Choroid plexus epithelial cell (primary cell): ENCODE results near the gene LRP1B.

Experiments
- DNase-seq: peaks from one replicate; pipeline ENCODE4 v3.0.0-alpha.2; 2010; ENCODE audit warnings: low read depth
- H3K4me3 ChIP-seq: 2 replicates; pipeline ENCODE4 v1.5.1; 2011; ENCODE audit warnings: low read depth, mild to moderate bottlenecking, control low read depth, low read length, moderate library complexity
- TF ChIP-seq, protein P1 (sequence below): conservative IDR thresholded peaks from 2 replicates; pipeline ENCODE4 v1.5.1; 2011; ENCODE audit warnings: low read depth, mild to moderate bottlenecking, control low read depth, inconsistent platforms, low read length, moderate library complexity

LRP1B gene

DNA sequence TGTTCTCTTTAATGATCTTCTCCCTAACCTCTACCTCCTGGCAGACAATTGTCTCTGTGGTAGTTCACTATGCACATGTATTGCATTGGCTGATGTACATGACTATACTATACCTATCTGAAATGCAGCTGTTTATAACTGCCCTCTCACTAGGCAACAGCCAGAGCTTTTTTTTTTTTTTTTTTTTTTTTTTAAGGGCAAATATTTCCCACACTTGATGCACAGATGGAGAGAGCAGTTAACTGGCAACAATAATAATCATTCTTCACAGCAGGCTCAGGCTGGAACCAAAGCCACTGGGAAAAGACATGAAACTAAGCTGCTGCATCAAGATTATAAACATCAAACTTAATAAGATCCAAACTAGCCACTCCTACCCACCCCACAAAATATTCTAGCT, 707.7 kb downstream of the LRP1B start:
- H3K4me3 ChIP-seq, result no peak overlapping the region
- DNase-seq, result no peak
- TF ChIP-seq, protein P1, sequence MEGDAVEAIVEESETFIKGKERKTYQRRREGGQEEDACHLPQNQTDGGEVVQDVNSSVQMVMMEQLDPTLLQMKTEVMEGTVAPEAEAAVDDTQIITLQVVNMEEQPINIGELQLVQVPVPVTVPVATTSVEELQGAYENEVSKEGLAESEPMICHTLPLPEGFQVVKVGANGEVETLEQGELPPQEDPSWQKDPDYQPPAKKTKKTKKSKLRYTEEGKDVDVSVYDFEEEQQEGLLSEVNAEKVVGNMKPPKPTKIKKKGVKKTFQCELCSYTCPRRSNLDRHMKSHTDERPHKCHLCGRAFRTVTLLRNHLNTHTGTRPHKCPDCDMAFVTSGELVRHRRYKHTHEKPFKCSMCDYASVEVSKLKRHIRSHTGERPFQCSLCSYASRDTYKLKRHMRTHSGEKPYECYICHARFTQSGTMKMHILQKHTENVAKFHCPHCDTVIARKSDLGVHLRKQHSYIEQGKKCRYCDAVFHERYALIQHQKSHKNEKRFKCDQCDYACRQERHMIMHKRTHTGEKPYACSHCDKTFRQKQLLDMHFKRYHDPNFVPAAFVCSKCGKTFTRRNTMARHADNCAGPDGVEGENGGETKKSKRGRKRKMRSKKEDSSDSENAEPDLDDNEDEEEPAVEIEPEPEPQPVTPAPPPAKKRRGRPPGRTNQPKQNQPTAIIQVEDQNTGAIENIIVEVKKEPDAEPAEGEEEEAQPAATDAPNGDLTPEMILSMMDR, result no peak

DNA sequence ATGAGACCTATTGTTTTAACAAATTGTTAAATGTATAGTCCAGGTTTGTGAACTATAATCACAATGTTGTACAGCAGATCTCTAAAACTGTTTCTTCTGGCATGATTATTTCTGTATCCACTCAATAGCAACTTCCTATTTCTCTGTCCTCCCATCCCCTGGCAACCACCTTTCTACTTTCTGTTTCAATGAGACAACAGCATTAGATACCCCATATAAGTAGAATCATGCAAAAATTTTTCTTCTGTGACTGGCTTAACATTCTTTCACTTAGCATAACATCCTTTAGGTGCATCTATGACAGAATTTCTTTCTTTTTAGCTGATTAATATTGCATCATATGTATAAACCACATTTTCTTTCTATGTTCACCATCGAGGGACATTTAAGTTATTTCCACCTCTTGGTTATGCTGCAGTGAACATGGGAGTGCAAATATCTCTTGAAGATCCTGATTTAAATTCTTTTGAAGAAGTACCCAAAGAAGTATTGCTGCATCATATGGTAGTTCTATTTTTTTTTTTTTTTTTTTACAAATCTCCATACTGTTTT, 713.5 kb downstream of the LRP1B start:
- TF ChIP-seq, protein P1, result no peak
- DNase-seq, result peak; percentile 55
- H3K4me3 ChIP-seq, result no peak overlapping the region

DNA sequence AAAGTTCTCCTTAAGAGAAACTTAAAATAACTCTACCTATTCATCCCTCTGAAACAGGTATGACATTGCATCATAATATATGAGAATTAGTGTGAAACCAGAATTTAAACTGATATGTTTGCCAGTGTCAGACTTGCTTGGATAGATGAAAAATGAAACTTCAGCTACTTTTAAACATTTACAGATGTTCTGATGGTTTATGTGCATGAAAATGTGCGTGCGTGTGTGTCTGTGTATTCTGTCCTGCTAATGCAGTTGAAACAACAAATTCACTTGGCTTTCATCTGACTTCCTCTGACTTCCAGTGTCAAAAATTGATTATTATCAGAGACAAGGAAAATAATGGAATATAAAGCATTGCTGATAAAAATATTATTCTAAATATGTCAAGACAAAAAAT, 719.4 kb downstream of the LRP1B start:
- TF ChIP-seq, protein P1, result no peak
- no peak for DNase-seq
- H3K4me3 ChIP-seq, result no peak overlapping the region

DNA sequence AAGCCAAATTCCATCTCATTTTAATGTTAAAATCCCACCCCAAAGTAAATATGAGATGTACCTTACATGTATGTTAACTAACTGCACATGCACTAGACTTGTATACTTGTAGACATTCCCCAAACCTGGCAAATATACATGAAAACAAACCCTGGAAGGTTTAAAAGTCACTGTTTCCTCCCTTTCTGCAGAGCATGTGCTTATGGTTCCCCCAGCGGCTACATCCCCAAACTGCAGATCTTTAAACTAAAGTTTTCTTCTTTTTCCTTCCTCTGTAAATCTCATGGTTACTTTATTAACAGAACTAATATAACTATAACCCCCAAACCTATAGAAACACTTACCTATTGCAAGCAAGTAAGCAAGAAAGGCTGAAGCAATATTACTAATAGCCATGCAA, 731.5 kb downstream of the LRP1B start:
- peak; percentile 39 for DNase-seq
- TF ChIP-seq, protein P1, result peak; percentile 66

DNA sequence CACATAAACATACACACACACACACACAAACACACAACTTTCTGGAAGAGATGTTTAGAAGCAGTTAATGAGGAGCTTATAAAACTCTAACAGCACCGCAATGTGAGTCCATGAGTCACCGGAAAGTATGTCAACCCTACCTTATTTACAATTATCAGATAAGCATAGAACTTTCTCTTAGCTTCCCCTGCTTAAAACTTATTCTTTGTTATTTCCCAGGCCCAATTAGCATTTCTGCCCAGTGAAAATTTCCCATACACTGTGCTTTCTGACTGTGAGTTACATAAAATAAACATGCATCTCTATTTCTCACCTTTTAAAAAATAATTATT, 737.6 kb downstream of the LRP1B start:
- DNase-seq, result peak; percentile 70
- no peak overlapping the region for H3K4me3 ChIP-seq
- TF ChIP-seq, protein P1, result no peak

More for the DNA sequence above, 731.5 kb downstream of the LRP1B start:
- H3K4me3 ChIP-seq, result no peak overlapping the region

DNA sequence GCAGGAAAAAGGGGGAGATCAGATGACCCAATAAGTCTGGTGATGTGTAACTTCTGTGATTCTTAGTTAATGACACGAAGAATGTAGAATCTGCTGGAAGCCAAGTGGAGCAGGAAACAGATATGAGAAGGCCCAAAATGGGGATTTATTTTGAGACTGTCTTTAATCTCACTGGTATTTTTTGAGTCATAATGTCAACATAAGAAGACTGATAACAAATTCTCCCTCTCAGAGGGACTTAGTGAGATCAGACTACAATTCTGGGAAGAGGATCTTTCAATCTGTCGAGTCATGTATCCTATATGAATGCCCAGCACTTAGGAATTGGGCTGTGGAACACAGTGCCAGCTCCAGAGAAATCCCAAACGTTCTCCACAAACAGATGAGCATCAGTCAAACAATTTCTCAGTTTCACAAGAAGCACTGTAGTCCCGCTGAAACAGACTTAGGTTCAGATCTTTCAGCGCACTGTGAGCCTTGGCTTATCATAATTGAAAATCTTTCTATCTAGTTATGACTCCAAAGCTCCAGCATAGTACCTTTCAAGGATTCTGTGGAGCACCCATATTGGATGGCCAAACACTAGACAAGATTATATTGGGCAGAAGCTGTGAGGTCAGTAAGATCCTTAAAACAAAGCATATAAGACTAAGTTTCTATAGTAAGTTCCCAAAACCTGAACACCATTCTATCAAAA, 738.2 kb downstream of the LRP1B start:
- DNase-seq, result peak; percentile 74
- TF ChIP-seq, protein P1, result no peak
- H3K4me3 ChIP-seq, result no peak overlapping the region

DNA sequence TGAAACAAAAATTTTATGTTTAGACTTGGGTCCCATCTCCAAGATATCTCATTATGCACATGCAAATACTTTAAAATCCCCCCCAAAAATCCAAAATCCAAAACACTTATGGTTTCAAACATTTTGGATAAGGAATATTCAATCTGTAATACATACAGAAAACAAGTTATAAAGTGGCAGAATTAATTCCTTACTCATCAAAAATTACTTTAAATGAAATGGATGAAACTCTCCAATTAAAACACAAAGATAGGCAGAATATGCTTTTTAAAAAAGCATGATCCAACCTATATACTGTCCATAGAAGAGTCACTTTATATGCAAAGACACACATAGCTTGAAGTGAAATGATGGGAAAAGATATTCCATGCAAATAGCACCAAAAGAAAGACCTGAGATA, 744.6 kb downstream of the LRP1B start:
- TF ChIP-seq, protein P1, result no peak
- no peak for DNase-seq
- H3K4me3 ChIP-seq, result no peak overlapping the region
